Measurements from ENCODE around the gene SAMD14. TPM values are rescaled to one million over a fixed set of nuclear protein-coding genes. Genes with fewer than 3 reads are reported as not detected.

Gene SAMD14
- total and polyA plus RNA-seq, 2 experiments from 2014 or later, result 0.70 to 4.7 TPM

- Mint-ChIP-seq H3K27me3 (ENCODE audit: insufficient read depth, low read depth, poor library complexity) (peaks cover 14% of the 10 kb centered on the region), H3K36me3 (ENCODE audit: low read depth) (no peaks in the 10 kb centered on the region), H3K27ac (no peak overlapping the region), H3K9me3 (no peaks in the 10 kb centered on the region; the same call in 2 of the 3 replicates), H3K4me1 (peaks cover 18% of the 10 kb centered on the region), H3K4me3 (no peak overlapping the region; the same call in 2 of the 3 replicates)
- Histone ChIP-seq H3K4me2 (no peak overlapping the region), H4K20me1 (replicated peaks; ENCODE audit: insufficient read depth) (no peaks in the 10 kb centered on the region), H3K4me3 (no peak overlapping the region), H3K79me2 (replicated peaks; ENCODE audit: insufficient read depth) (no peaks in the 10 kb centered on the region), H2AFZ (no peak overlapping the region), H3K36me3 (ENCODE audit: insufficient read depth) (no peaks in the 10 kb centered on the region), H3K27ac (ENCODE audit: low read depth) (no peak overlapping the region), H3K27me3 (ENCODE audit: insufficient read depth) (peaks cover 11% of the 10 kb centered on the region), H3F3A (replicated peaks; ENCODE audit: low read depth) (peaks cover 5% of the 10 kb centered on the region; the same call in 1 of the 2 replicates), H3K9me2 (ENCODE audit: insufficient read depth) (no peaks in the 10 kb centered on the region), H3K4me1 (ENCODE audit: insufficient read depth) (peaks cover 11% of the 10 kb centered on the region)
- no peak for DNase-seq (ENCODE audit: low spot score)
- no peak for ATAC-seq
- TF ChIP-seq REST (IDR thresholded peaks at IDR 0.05; ENCODE audit: unreplicated experiment) (no peak), ZNF331 (CRISPR knock-in tag; IDR thresholded peaks at IDR 0.05; ENCODE audit: low read depth) (no peak), POLR2AphosphoS5 (IDR thresholded peaks at IDR 0.05; ENCODE audit: low read depth) (no peak), CREB1 (CRISPR knock-in tag; IDR thresholded peaks at IDR 0.05; ENCODE audit: low read depth) (no peak), ETS1 (IDR thresholded peaks at IDR 0.05) (no peak), NANOG (IDR thresholded peaks at IDR 0.05; ENCODE audit: borderline replicate concordance) (no peak), JUNB (IDR thresholded peaks at IDR 0.05; ENCODE audit: unreplicated experiment) (no peak), STAT1 (IDR thresholded peaks at IDR 0.05; ENCODE audit: unreplicated experiment) (no peak), EZH2 (IDR thresholded peaks at IDR 0.05; ENCODE audit: low read depth, unreplicated experiment) (no peak), EZH2phosphoT487 (IDR thresholded peaks at IDR 0.05; ENCODE audit: unreplicated experiment) (no peak), CTCF (conservative IDR thresholded peaks at IDR 0.05; ENCODE audit: low read depth in 2 of 2) (no peak)
- TF ChIP-seq, protein P1, sequence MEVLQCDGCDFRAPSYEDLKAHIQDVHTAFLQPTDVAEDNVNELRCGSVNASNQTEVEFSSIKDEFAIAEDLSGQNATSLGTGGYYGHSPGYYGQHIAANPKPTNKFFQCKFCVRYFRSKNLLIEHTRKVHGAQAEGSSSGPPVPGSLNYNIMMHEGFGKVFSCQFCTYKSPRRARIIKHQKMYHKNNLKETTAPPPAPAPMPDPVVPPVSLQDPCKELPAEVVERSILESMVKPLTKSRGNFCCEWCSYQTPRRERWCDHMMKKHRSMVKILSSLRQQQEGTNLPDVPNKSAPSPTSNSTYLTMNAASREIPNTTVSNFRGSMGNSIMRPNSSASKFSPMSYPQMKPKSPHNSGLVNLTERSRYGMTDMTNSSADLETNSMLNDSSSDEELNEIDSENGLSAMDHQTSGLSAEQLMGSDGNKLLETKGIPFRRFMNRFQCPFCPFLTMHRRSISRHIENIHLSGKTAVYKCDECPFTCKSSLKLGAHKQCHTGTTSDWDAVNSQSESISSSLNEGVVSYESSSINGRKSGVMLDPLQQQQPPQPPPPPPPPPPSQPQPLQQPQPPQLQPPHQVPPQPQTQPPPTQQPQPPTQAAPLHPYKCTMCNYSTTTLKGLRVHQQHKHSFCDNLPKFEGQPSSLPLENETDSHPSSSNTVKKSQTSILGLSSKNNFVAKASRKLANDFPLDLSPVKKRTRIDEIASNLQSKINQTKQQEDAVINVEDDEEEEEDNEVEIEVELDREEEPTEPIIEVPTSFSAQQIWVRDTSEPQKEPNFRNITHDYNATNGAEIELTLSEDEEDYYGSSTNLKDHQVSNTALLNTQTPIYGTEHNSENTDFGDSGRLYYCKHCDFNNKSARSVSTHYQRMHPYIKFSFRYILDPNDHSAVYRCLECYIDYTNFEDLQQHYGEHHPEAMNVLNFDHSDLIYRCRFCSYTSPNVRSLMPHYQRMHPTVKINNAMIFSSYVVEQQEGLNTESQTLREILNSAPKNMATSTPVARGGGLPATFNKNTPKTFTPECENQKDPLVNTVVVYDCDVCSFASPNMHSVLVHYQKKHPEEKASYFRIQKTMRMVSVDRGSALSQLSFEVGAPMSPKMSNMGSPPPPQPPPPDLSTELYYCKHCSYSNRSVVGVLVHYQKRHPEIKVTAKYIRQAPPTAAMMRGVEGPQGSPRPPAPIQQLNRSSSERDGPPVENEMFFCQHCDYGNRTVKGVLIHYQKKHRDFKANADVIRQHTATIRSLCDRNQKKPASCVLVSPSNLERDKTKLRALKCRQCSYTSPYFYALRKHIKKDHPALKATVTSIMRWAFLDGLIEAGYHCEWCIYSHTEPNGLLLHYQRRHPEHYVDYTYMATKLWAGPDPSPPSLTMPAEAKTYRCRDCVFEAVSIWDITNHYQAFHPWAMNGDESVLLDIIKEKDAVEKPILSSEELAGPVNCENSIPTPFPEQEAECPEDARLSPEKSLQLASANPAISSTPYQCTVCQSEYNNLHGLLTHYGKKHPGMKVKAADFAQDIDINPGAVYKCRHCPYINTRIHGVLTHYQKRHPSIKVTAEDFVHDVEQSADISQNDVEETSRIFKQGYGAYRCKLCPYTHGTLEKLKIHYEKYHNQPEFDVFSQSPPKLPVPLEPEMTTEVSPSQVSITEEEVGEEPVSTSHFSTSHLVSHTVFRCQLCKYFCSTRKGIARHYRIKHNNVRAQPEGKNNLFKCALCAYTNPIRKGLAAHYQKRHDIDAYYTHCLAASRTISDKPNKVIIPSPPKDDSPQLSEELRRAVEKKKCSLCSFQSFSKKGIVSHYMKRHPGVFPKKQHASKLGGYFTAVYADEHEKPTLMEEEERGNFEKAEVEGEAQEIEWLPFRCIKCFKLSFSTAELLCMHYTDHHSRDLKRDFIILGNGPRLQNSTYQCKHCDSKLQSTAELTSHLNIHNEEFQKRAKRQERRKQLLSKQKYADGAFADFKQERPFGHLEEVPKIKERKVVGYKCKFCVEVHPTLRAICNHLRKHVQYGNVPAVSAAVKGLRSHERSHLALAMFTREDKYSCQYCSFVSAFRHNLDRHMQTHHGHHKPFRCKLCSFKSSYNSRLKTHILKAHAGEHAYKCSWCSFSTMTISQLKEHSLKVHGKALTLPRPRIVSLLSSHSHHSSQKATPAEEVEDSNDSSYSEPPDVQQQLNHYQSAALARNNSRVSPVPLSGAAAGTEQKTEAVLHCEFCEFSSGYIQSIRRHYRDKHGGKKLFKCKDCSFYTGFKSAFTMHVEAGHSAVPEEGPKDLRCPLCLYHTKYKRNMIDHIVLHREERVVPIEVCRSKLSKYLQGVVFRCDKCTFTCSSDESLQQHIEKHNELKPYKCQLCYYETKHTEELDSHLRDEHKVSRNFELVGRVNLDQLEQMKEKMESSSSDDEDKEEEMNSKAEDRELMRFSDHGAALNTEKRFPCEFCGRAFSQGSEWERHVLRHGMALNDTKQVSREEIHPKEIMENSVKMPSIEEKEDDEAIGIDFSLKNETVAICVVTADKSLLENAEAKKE (CRISPR knock-in tag; IDR thresholded peaks at IDR 0.05), result no peak
Observed at GRCh38 chr17:50154604-50155003, 24.6 kb upstream of the SAMD14 start.

All from GM23338 (cell line).